GM12878 (cell line): ENCODE data around the gene CAT.

Source experiments
- FOXK2 ChIP-seq: fragments of 450-650 bp; IDR thresholded peaks from 2 replicates; pipeline ENCODE4 v1.6.1; 2017; ENCODE audit warnings: mild to moderate bottlenecking, moderate library complexity
- MAX ChIP-seq: IDR thresholded peaks from 2 replicates; pipeline ENCODE4 v1.6.1; 2012; ENCODE audit warnings: low read depth, low read length, improper control_type of control experiment
- NBN ChIP-seq: fragments of 450-650 bp; IDR thresholded peaks from 2 replicates; pipeline ENCODE4 v1.6.1; 2016
- TAF1 ChIP-seq: IDR thresholded peaks from 2 replicates; pipeline ENCODE4 v1.6.1; 2011; ENCODE audit warnings: mild to moderate bottlenecking, low read depth, low read length, borderline replicate concordance
- USF2 ChIP-seq: IDR thresholded peaks from 2 replicates; pipeline ENCODE4 v1.6.1; 2011; ENCODE audit warnings: low read depth, low read length, improper control_type of control experiment, borderline replicate concordance

GRCh38 chr11:34508524-34508923 lies 69.8 kb downstream of the CAT start:
- TF ChIP-seq NBN = no peak
- TF ChIP-seq USF2 = no peak
- no peak for TF ChIP-seq FOXK2
- TF ChIP-seq MAX = no peak
- TF ChIP-seq TAF1 = no peak
